ENCODE results near the gene RNASE13.

The RNASE13 gene

GRCh38 chr14:21061347-21061668, 26.7 kb upstream of the RNASE13 start:
- no peak for TF ChIP-seq CTCF (IDR thresholded peaks at IDR 0.05; ENCODE audit: extremely low read depth, missing control alignments)
- no peak for DNase-seq (ENCODE audit: low spot score)

GRCh38 chr14:21060614-21061346, 26.2 kb upstream of the RNASE13 start:
- no peak for DNase-seq (ENCODE audit: low spot score)
- TF ChIP-seq CTCF (IDR thresholded peaks at IDR 0.05; ENCODE audit: extremely low read depth, missing control alignments), result no peak

- no peak for TF ChIP-seq CTCF (IDR thresholded peaks at IDR 0.05; ENCODE audit: extremely low read depth, missing control alignments)
- DNase-seq (ENCODE audit: low spot score), result no peak
These were observed 25.4 kb upstream of the RNASE13 start for GRCh38 chr14:21059842-21060613.

GRCh38 chr14:21058903-21059302, 24.3 kb upstream of the RNASE13 start:
- DNase-seq (ENCODE audit: low spot score), result no peak
- TF ChIP-seq CTCF (IDR thresholded peaks at IDR 0.05; ENCODE audit: extremely low read depth, missing control alignments), result no peak

GRCh38 chr14:21057803-21058675, 23.4 kb upstream of the RNASE13 start, which contains the start of gene RNASE8:
Gene RNASE8 (plus strand): TSS chr14:21057822. CDS start chr14:21057893, 71 bp downstream.
- DNase-seq (ENCODE audit: low spot score), result no peak

GRCh38 chr14:21056520-21057163, 22.0 kb upstream of the RNASE13 start:
- no peak for TF ChIP-seq CTCF (IDR thresholded peaks at IDR 0.05; ENCODE audit: extremely low read depth, missing control alignments)
- no peak for DNase-seq (ENCODE audit: low spot score)

More at GRCh38 chr14:21057803-21058675, 23.4 kb upstream of the RNASE13 start, which contains the start of gene RNASE8:
- TF ChIP-seq CTCF (IDR thresholded peaks at IDR 0.05; ENCODE audit: extremely low read depth, missing control alignments), result no peak

Measured in GM20000 (cell line).